Measurements from ENCODE around the gene LSM14A. TPM values are rescaled to one million over a fixed set of nuclear protein-coding genes. Genes with fewer than 3 reads are reported as not detected.

LSM14A gene
- total and polyA plus RNA-seq, 9 of the 15 experiments (the other 6 are each of a cell fraction or from before 2014, with no cell fraction given): 19.5 to 150 (median 95.1) TPM

DNA sequence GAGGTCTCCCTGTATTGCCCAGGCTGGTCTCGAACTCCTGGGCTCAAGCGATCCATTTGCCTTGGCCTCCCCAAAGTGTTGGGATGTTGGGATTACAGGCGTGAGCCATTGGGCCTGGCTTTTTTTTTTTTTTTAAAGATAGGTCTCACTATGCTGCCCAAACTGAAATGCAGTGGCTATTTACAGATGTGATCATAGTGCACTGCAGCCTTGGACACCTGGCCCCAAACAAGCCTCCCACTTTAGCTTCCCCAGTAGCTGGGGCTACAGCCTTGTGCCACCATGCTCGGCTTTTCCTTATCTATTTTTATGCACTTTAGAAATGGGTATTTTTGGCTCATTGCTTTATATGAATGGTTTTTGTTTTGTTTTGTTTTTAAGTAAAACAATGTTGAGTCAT, 37.4 kb downstream of the LSM14A start:
- in situ Hi-C loops (cut with MboI) (no loop called here), intact Hi-C loops (cut with micrococcal nuclease) (no loop called here)
- H2AFZ ChIP-seq (ENCODE audit: low read depth, low read length): no peak overlapping the region
- H3K27me3 ChIP-seq (ENCODE audit: control insufficient read depth in 2 of 2, insufficient read depth in 2 of 2, low read length in 2 of 2): no peaks in the 10 kb centered on the region
- H3K9ac ChIP-seq (ENCODE audit: insufficient read depth in 1 of 2, low read depth in 2 of 2, low read length in 2 of 2): no peak overlapping the region
- 90% methylated on average over 3 of the region's 4 CpGs for WGBS (ENCODE audit: insufficient coverage, low coverage, missing lambda C conversion rate)
- H3K9me3 ChIP-seq (replicated peaks; ENCODE audit: control insufficient read depth, insufficient read depth, low read depth, low read length): no peaks in the 10 kb centered on the region
- DNase-seq (ENCODE audit: extremely low read depth in 1 of 4, low spot score in 3 of 4) (no peak), FAIRE-seq (no peak), ATAC-seq (no peak)
- no TSS peak for BruUV-seq (replicated peaks)
- H3K36me3 ChIP-seq (ENCODE audit: control insufficient read depth, insufficient read depth, low read length): peaks cover 68% of the 10 kb centered on the region
- H3K4me1 ChIP-seq (replicated peaks in 1 of 2; ENCODE audit: control insufficient read depth in 2 of 2, insufficient read depth in 2 of 2, low read length in 2 of 2): no peaks in the 10 kb centered on the region
- CTCF ChIA-PET (ENCODE audit: low intra/inter-chr PET ratio): no interaction called here
- no peak for TF ChIP-seq ILF3 (IDR thresholded peaks at IDR 0.05; ENCODE audit: borderline replicate concordance)
- TF ChIP-seq, protein P1, sequence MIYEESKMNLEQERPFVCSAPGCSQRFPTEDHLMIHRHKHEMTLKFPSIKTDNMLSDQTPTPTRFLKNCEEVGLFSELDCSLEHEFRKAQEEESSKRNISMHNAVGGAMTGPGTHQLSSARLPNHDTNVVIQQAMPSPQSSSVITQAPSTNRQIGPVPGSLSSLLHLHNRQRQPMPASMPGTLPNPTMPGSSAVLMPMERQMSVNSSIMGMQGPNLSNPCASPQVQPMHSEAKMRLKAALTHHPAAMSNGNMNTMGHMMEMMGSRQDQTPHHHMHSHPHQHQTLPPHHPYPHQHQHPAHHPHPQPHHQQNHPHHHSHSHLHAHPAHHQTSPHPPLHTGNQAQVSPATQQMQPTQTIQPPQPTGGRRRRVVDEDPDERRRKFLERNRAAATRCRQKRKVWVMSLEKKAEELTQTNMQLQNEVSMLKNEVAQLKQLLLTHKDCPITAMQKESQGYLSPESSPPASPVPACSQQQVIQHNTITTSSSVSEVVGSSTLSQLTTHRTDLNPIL (CRISPR knock-in tag; IDR thresholded peaks at IDR 0.05): no peak
- TF ChIP-seq ZNF253 (CRISPR knock-in tag; conservative IDR thresholded peaks at IDR 0.05): no peak
- no peak for TF ChIP-seq RNF2 (IDR thresholded peaks at IDR 0.05)
- no peak for TF ChIP-seq NCOA6 (IDR thresholded peaks at IDR 0.05)
- TF ChIP-seq, protein P2, sequence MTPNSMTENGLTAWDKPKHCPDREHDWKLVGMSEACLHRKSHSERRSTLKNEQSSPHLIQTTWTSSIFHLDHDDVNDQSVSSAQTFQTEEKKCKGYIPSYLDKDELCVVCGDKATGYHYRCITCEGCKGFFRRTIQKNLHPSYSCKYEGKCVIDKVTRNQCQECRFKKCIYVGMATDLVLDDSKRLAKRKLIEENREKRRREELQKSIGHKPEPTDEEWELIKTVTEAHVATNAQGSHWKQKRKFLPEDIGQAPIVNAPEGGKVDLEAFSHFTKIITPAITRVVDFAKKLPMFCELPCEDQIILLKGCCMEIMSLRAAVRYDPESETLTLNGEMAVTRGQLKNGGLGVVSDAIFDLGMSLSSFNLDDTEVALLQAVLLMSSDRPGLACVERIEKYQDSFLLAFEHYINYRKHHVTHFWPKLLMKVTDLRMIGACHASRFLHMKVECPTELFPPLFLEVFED (CRISPR knock-in tag; conservative IDR thresholded peaks at IDR 0.05): no peak
- TF ChIP-seq ZNF316 (IDR thresholded peaks at IDR 0.05): no peak
- TF ChIP-seq EZH2 (IDR thresholded peaks at IDR 0.05; ENCODE audit: borderline replicate concordance, low read depth, low read length): no peak
- no peak for TF ChIP-seq GTF2A2 (tag; IDR thresholded peaks at IDR 0.05)
- TF ChIP-seq SRSF9 (IDR thresholded peaks at IDR 0.05; ENCODE audit: borderline replicate concordance, low read depth, low read length): no peak
- TF ChIP-seq FUS (optimal IDR thresholded peaks at IDR 0.05; ENCODE audit: low read depth, low read length): no peak
- TF ChIP-seq PHB2 (IDR thresholded peaks at IDR 0.05; ENCODE audit: low read depth): no peak
- TF ChIP-seq HMG20A (CRISPR knock-in tag; conservative IDR thresholded peaks at IDR 0.05): no peak
- TF ChIP-seq EP400 (IDR thresholded peaks at IDR 0.05): no peak
- TF ChIP-seq MTA3 (IDR thresholded peaks at IDR 0.05; ENCODE audit: borderline replicate concordance): no peak
- TF ChIP-seq MEF2D (tag; conservative IDR thresholded peaks at IDR 0.05; ENCODE audit: low read depth): no peak
- no peak overlapping the region for H3K27ac ChIP-seq (ENCODE audit: extremely low read depth, low read depth, low read length)
- H3K9me1 ChIP-seq (ENCODE audit: control insufficient read depth, insufficient read depth, low read length): no peaks in the 10 kb centered on the region
- no peaks in the 10 kb centered on the region for H4K20me1 ChIP-seq (replicated peaks; ENCODE audit: control insufficient read depth, insufficient read depth, low read length)
- H3K4me3 ChIP-seq: no peak overlapping the region
- H3K79me2 ChIP-seq (ENCODE audit: control insufficient read depth, insufficient read depth, low read length): no peaks in the 10 kb centered on the region
- POLR2A ChIA-PET: interaction anchor here (0.5 to 2.1 kb wide), 3 partner anchors 8 to 85 kb away, joined by 3 to 9 read pairs (median 3); no protein-coding TSS in a partner anchor
- no peak overlapping the region for H3K4me2 ChIP-seq (ENCODE audit: insufficient read depth, low read length)

Measured in K562 (cell line).